Raji (cell line): ENCODE data around the gene KAZALD1.

Experiments used
- POLR2A ChIP-seq: IDR thresholded peaks from 2 replicates; pipeline ENCODE4 v1.6.1; 2011; ENCODE audit warnings: low read depth, low read length, control low read depth; ENCODE audit not compliant: insufficient read depth

KAZALD1 gene

DNA sequence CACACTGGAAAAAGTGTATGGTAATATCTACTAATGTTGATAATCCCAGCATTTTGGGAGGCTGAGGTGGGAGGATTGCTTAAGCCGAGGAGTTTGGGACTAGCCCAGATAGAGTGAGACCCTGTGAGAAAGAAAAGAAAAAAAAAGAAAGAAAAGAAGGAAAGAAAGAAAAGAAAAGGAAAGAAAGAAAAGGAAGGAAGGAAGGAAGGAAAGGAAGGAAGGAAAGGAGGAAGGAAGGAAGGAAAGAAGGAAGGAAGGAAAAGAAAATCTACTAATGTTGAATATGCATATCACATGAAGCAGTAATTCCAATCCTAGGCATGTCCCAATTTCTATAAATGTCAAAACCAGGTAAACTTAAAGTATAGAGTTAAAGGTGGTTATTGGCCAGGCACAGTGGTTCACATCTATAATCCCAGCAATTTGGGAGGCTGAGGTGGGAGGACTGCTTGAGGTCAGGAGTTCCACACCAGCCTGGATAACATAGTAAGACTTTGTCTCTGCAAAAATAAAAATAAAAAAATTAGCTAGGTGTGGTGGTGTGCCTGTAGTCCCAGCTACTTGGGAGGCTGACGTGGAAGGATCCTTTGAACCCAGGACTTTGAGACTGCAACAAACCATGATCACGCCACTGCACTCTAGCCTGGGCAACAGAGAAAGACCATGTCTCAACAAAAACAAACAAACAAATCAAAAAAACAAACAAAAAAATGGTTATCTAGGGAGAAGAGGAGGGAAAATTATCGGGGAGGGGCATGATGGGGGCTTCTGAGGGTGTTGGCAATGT lies 5.2 kb upstream of the KAZALD1 start:
- no peak for TF ChIP-seq POLR2A

- TF ChIP-seq POLR2A = peak; percentile 69
Measured at GRCh38 chr10:101060036-101060950, 1.5 kb upstream of the KAZALD1 start.

- peak; percentile 46; the same call in 1 of the 2 replicates for TF ChIP-seq POLR2A
Measured at GRCh38 chr10:101060951-101061623, 702 bp upstream of the KAZALD1 start.

GRCh38 chr10:101062232-101063049 lies 652 bp downstream of the KAZALD1 start:
- TF ChIP-seq POLR2A = 0 out of 2 replicates have a peak, but pooled peaks have one; percentile 21

DNA sequence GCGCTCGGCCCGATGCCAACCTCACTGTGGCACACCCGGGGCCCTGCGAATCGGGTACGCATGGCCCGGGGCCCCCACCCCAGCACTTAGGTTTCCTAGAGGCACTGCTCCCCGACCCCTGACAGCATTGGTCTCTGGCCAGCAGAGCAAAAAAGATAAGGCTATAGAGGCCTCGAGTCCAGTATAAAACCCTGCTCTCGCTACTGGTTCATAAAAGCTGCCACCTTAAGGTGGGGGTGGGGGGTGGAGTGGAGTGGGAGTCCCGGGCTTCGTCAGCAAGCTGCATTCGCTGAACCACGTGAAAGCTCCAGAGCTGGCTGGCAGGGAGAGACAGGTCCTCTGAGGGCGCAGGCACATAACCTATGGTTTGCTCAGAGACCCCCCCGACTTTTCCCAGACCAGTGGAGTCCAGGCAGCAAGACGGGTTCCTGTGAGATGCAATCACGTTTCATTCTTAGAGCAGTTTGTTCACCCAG lies 1.3 kb downstream of the KAZALD1 start:
- no peak for TF ChIP-seq POLR2A

GRCh38 chr10:101063548-101064414 lies 2.0 kb downstream of the KAZALD1 start:
- no peak for TF ChIP-seq POLR2A

GRCh38 chr10:101064415-101065030 lies 2.7 kb downstream of the KAZALD1 start:
- TF ChIP-seq POLR2A = no peak

DNA sequence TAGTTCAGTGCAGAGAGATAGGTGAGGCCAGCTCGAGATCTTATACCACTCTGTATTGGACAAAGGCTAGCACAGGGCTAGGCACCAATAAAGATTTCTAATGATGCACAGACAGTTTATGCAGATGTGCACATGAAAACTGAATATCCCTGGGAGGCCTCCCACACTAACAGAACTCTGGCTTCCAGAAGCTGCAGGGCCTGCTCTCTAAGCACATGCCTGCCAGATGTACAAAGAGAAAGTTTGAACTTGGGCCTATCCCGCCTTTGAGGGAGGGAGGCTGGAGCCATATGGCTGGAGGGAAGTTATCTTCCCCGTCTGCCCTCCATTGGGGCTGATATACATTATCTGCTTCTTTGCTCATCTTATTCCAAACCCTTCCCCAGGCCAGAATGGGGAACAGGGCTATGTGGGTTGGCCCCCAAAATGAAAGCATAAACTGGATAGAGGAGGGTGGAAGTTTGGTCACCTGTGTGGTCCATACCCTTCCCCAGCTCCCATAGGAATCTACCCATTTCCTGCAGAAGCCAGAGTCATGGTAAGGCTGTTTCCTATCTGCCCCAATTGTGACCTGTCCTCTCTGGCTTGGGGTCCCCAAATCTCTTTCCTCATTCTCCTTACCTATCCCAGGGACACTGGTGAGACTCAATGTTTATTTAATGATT lies 3.8 kb downstream of the KAZALD1 start:
- TF ChIP-seq POLR2A = no peak

- TF ChIP-seq POLR2A = no peak
Measured at GRCh38 chr10:101066146-101066895, 4.5 kb downstream of the KAZALD1 start.

- no peak for TF ChIP-seq POLR2A
Measured at GRCh38 chr10:101066896-101067355, 5.1 kb downstream of the KAZALD1 start.

GRCh38 chr10:101067356-101068083 lies 5.7 kb downstream of the KAZALD1 start:
- 0 out of 2 replicates have a peak, but pooled peaks have one; percentile 38 for TF ChIP-seq POLR2A
